HepG2 (cell line): ENCODE measurements around the gene TNFAIP8L2. TPM values are rescaled to one million over a fixed set of nuclear protein-coding genes. Genes with fewer than 3 reads are reported as not detected.
A peak's percentile ranks its signal among the peaks of the same experiment; 100 is the strongest.

Experiments used
- AGO2 ChIP-seq: fragments of 200-400 bp; formaldehyde crosslinking; optimal IDR thresholded peaks from 2 replicates; pipeline ENCODE3; 2017; ENCODE audit warnings: mild to moderate bottlenecking, low read depth, low read length, moderate library complexity
- CCAR2 ChIP-seq: fragments of 200-400 bp; formaldehyde crosslinking; optimal IDR thresholded peaks from 2 replicates; pipeline ENCODE3; 2018; ENCODE audit warnings: low read depth, mild to moderate bottlenecking, low read length, moderate library complexity
- CENPX ChIP-seq: sonication (generic); formaldehyde crosslinking; IDR thresholded peaks from 2 replicates; pipeline ENCODE4 v1.9.0; 2021; ENCODE audit warnings: mild to moderate bottlenecking, missing genetic modification reagents, moderate library complexity
- FOXC1 ChIP-seq: sonication (generic); formaldehyde crosslinking; IDR thresholded peaks from 2 replicates; pipeline ENCODE4 v1.8.0; 2022; ENCODE audit warnings: mild to moderate bottlenecking, missing genetic modification reagents, borderline replicate concordance
- FOXJ3 ChIP-seq: sonication (generic); formaldehyde crosslinking; IDR thresholded peaks from 2 replicates; pipeline ENCODE4 v1.4.0; 2020; ENCODE audit warnings: missing genetic modification reagents, mild to moderate bottlenecking, borderline replicate concordance
- GABPB1 ChIP-seq: IDR thresholded peaks from 2 replicates; pipeline ENCODE4 v1.6.1; 2016; ENCODE audit warnings: mild to moderate bottlenecking, missing genetic modification reagents, moderate library complexity, missing compliant biosample characterization
- IRF2 ChIP-seq: IDR thresholded peaks from 2 replicates; pipeline ENCODE4 v1.6.1; 2018; ENCODE audit warnings: missing genetic modification reagents, missing compliant biosample characterization
- KAT7 ChIP-seq: IDR thresholded peaks from 2 replicates; pipeline ENCODE4 v1.6.1; 2018; ENCODE audit warnings: borderline replicate concordance, missing compliant biosample characterization
- KLF6 ChIP-seq: IDR thresholded peaks from 2 replicates; pipeline ENCODE4 v1.8.0; 2016; ENCODE audit warnings: missing biosample characterization, missing genetic modification reagents
- NFRKB ChIP-seq: fragments of 450-650 bp; IDR thresholded peaks from 2 replicates; pipeline ENCODE4 v1.6.1; 2017
- PITX1 ChIP-seq: sonication (generic); formaldehyde crosslinking; IDR thresholded peaks from 2 replicates; pipeline ENCODE4 v1.5.1; 2020; ENCODE audit warnings: mild to moderate bottlenecking, missing genetic modification reagents
- RBM39 ChIP-seq: fragments of 200-400 bp; formaldehyde crosslinking; IDR thresholded peaks from one replicate; pipeline ENCODE4 v1.6.1; 2018; ENCODE audit warnings: antibody characterized with exemption, mild to moderate bottlenecking, low read depth, low read length; ENCODE audit not compliant: poor library complexity, severe bottlenecking
- RFXANK ChIP-seq: IDR thresholded peaks from 2 replicates; pipeline ENCODE4 v1.6.1; 2016
- SCMH1 ChIP-seq: sonication (generic); formaldehyde crosslinking; IDR thresholded peaks from 2 replicates; pipeline ENCODE4 v1.9.0; 2021; ENCODE audit warnings: missing genetic modification reagents, mild to moderate bottlenecking, borderline replicate concordance
- SKI ChIP-seq: fragments of 450-650 bp; IDR thresholded peaks from one replicate; pipeline ENCODE4 v1.6.1; 2018; ENCODE audit warnings: mild to moderate bottlenecking; ENCODE audit not compliant: partially characterized antibody
- SP1 ChIP-seq, 2 experiments: fragments of 450-650 bp in 1 of 2; sonication (generic) in 1 of 2; formaldehyde crosslinking in 1 of 2; IDR thresholded peaks; 2 replicates each; pipeline versions ENCODE4 v1.4.0 to v1.6.1; 2016 to 2020; ENCODE audit warnings: missing genetic modification reagents in 1 of 2
- SRF ChIP-seq: IDR thresholded peaks from 2 replicates; pipeline ENCODE4 v1.6.1; 2011; ENCODE audit warnings: mild to moderate bottlenecking, low read depth, low read length, moderate library complexity
- ZEB1 ChIP-seq: IDR thresholded peaks from 2 replicates; pipeline ENCODE4 v1.6.1; 2012; ENCODE audit warnings: mild to moderate bottlenecking, low read depth, inconsistent platforms; ENCODE audit not compliant: insufficient replicate concordance
- ZFP36 ChIP-seq: fragments of 150-350 bp; IDR thresholded peaks from 2 replicates; pipeline ENCODE4 v1.6.1; 2018; ENCODE audit warnings: borderline replicate concordance, low read length, low read depth; ENCODE audit not compliant: partially characterized antibody
- ZNF101 ChIP-seq: sonication (generic); formaldehyde crosslinking; IDR thresholded peaks from 2 replicates; pipeline ENCODE4 v1.4.0; 2020; ENCODE audit warnings: mild to moderate bottlenecking, low read depth, missing genetic modification reagents, borderline replicate concordance
- ZNF225 ChIP-seq: sonication (generic); formaldehyde crosslinking; IDR thresholded peaks from 2 replicates; pipeline ENCODE4 v1.4.0; 2020; ENCODE audit warnings: mild to moderate bottlenecking, missing genetic modification reagents
- ZNF230 ChIP-seq: sonication (generic); formaldehyde crosslinking; IDR thresholded peaks from 2 replicates; pipeline ENCODE4 v1.4.0; 2020; ENCODE audit warnings: mild to moderate bottlenecking, missing genetic modification reagents
- ZNF3 ChIP-seq: IDR thresholded peaks from 2 replicates; pipeline ENCODE4 v1.7.0; 2017; ENCODE audit warnings: inconsistent platforms
- polyA plus RNA-seq, 8 experiments: library from polyadenylated mRNA; depleted of rRNA in 3 of 8; stranded (reverse) in 7 of 8; unstranded in 1 of 8; fragments of >200 nt; fragmentation: Illumina TruSeq in 4 of 8; extraction: Trizol in 4 of 8; gene quantifications; 2 replicates each; pipeline versions ENCODE4 v1.2.1 to v1.2.3, GENCODE V29; 2011 to 2016; ENCODE audit warnings: low read depth in 4 of 8, missing spikeins in 1 of 8, mixed read lengths in 1 of 8; ENCODE audit not compliant: insufficient read depth in 1 of 8
- total RNA-seq, 5 experiments: library from RNA; depleted of rRNA; stranded (reverse); fragments of >200 nt; fragmentation: Illumina TruSeq; extraction: Trizol; gene quantifications; 2 replicates each; pipeline ENCODE4 v1.2.3, GENCODE V29; 2016; ENCODE audit warnings: low read depth in 1 of 5
- TF ChIP-seq, protein P1 (sequence below): sonication (generic); formaldehyde crosslinking; IDR thresholded peaks from 2 replicates; pipeline ENCODE4 v1.8.1; 2023; ENCODE audit warnings: mild to moderate bottlenecking, inconsistent platforms, moderate library complexity, missing genetic modification reagents, borderline replicate concordance
- TF ChIP-seq, protein P2 (sequence below): IDR thresholded peaks from 2 replicates; pipeline ENCODE4 v1.6.1; 2016; ENCODE audit warnings: missing genetic modification reagents, missing compliant biosample characterization
- TF ChIP-seq, protein P3 (sequence below): sonication (generic); formaldehyde crosslinking; IDR thresholded peaks from 2 replicates; pipeline ENCODE4 v1.4.0; 2020; ENCODE audit warnings: missing genetic modification reagents, borderline replicate concordance

Gene TNFAIP8L2
- total and polyA plus RNA-seq, 2 of the 13 experiments (the other 11 are each of a cell fraction or from before 2014, with no cell fraction given): not detected

DNA sequence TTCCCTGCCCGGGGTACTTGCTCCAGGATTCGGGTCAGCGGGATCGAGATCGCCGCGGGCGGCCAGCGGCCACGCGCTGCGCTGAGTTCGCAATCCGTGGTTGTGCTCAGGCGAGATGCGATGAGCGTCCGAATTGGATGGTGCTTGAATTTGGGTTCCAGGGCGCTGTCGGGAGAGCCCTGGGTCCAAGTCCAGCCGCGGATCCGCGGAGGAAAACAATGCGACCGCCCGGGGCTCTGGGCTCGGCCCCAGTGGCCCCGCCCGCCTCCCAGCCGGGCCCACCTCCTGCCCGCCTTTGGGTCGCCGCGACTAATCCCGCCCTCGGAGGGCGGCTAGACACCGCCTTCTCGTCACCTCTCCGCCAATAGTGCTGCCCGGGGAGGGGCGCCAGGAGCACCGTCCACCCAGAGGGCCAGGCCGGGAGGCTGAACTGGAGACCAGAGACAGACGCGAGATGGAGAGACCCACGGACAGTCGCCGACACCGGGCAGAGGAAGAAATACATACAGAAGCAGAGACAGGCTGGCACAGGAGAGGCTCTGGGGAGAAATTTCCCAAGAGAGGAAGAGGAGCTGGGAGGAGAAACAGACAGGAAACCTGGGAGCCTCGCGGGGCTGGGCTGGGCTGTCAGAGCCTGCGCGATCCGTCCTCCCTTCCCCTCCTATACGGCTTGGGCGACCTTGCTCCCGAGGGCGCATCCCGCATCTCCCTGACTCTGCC lies 9.9 kb upstream of the TNFAIP8L2 start, which contains the start of gene SEMA6C (continued):
- TF ChIP-seq PITX1 (CRISPR knock-in tag) (peak; percentile 67; the same call in 1 of the 2 replicates), AGO2 (no peak), ZFP36 (no peak), SCMH1 (CRISPR knock-in tag) (no peak), ZNF101 (CRISPR knock-in tag) (no peak), FOXC1 (CRISPR knock-in tag) (0 out of 2 replicates have a peak, but pooled peaks have one; percentile 53), FOXJ3 (CRISPR knock-in tag) (no peak), ZNF225 (CRISPR knock-in tag) (0 out of 2 replicates have a peak, but pooled peaks have one; percentile 48), NFRKB (no peak), SRF (no peak), ZNF230 (no peak), IRF2 (peak; percentile 41), SP1 (IDR thresholded peaks at IDR 0.05) (no peak), SP1 (CRISPR knock-in tag; IDR thresholded peaks at IDR 0.05) (peak; percentile 93), ZEB1 (peak; percentile 58), SKI (peak; percentile 52), ZNF3 (no peak), CENPX (CRISPR knock-in tag) (no peak), RBM39 (peak; percentile 62), RFXANK (CRISPR knock-in tag) (no peak), GABPB1 (CRISPR knock-in tag) (peak; percentile 59; the same call in 1 of the 2 replicates), KLF6 (CRISPR knock-in tag) (no peak; the same call in 1 of the 2 replicates), KAT7 (CRISPR knock-in tag) (no peak; the same call in 1 of the 2 replicates), CCAR2 (no peak)
- TF ChIP-seq, protein P1, sequence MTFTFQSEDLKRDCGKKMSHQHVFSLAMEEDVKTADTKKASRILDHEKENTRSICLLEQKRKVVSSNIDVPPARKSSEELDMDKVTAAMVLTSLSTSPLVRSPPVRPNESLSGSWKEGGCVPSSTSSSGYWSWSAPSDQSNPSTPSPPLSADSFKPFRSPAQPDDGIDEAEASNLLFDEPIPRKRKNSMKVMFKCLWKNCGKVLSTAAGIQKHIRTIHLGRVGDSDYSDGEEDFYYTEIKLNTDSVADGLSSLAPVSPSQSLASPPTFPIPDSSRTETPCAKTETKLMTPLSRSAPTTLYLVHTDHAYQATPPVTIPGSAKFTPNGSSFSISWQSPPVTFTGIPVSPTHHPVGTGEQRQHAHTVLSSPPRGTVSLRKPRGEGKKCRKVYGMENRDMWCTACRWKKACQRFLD (CRISPR knock-in tag): no peak
- TF ChIP-seq, protein P2, sequence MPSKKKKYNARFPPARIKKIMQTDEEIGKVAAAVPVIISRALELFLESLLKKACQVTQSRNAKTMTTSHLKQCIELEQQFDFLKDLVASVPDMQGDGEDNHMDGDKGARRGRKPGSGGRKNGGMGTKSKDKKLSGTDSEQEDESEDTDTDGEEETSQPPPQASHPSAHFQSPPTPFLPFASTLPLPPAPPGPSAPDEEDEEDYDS (CRISPR knock-in tag): peak; percentile 92
- TF ChIP-seq, protein P3, sequence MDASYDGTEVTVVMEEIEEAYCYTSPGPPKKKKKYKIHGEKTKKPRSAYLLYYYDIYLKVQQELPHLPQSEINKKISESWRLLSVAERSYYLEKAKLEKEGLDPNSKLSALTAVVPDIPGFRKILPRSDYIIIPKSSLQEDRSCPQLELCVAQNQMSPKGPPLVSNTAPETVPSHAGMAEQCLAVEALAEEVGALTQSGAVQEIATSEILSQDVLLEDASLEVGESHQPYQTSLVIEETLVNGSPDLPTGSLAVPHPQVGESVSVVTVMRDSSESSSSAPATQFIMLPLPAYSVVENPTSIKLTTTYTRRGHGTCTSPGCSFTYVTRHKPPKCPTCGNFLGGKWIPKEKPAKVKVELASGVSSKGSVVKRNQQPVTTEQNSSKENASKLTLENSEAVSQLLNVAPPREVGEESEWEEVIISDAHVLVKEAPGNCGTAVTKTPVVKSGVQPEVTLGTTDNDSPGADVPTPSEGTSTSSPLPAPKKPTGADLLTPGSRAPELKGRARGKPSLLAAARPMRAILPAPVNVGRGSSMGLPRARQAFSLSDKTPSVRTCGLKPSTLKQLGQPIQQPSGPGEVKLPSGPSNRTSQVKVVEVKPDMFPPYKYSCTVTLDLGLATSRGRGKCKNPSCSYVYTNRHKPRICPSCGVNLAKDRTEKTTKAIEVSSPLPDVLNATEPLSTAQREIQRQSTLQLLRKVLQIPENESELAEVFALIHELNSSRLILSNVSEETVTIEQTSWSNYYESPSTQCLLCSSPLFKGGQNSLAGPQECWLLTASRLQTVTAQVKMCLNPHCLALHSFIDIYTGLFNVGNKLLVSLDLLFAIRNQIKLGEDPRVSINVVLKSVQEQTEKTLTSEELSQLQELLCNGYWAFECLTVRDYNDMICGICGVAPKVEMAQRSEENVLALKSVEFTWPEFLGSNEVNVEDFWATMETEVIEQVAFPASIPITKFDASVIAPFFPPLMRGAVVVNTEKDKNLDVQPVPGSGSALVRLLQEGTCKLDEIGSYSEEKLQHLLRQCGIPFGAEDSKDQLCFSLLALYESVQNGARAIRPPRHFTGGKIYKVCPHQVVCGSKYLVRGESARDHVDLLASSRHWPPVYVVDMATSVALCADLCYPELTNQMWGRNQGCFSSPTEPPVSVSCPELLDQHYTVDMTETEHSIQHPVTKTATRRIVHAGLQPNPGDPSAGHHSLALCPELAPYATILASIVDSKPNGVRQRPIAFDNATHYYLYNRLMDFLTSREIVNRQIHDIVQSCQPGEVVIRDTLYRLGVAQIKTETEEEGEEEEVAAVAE (CRISPR knock-in tag): no peak
